Urothelium cell line (cell line): Measurements from ENCODE around the gene ABLIM2.

Experiments
- DNase-seq: peaks from one replicate; pipeline ENCODE4 v3.0.0; 2011; ENCODE audit warnings: low spot score, mixed read lengths
- FAIRE-seq: peaks from 2 replicates; lab custom pipeline; 2011; peaks lifted over from hg19 to GRCh38; lab: Jason Lieb, UNC

The ABLIM2 gene

DNA sequence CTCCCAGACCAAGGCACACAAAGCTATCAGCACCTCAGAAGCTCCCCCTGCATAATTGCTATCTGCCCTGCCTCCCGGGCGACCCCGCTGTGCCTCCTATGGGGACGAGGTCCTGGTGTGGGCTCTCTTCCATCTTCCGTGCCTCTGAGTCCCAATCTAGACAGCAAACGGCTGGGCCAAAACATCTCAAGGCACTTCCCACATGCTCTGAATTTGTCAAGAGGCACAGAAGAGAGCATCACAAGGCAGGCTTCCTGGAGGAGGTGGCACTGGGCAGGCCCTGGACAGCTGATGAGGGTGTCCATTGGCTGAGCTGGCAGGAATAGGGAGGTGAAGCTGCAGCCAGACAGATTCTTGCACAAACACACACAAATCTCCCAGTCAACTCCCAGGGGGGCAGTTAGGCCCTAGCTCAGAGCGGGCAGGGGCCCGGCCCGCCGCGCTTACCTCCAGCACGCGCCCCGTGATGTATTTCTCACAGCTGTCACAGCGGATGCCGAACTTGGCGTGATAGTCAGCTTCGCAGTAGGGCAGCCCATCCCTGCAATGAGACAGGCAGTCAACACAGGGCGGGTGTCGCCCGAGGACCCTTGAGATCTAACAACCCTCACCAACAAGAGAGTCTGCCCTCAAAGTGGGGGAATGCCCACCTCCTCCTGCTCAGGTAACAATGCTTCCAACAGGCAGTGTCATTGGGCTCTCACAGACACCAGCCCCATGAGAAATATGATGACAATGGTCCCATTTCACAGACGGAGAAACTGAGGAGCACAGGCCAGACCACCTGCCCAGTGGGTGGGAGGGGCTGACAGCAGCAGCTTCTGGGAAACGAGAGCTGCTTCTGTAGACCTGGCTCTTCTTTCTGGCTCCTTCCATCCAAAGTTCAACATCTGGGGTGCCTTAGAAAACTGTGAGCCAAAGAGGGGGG, 81.2 kb downstream of the ABLIM2 start:
- FAIRE-seq (no peak), DNase-seq (no peak)

DNA sequence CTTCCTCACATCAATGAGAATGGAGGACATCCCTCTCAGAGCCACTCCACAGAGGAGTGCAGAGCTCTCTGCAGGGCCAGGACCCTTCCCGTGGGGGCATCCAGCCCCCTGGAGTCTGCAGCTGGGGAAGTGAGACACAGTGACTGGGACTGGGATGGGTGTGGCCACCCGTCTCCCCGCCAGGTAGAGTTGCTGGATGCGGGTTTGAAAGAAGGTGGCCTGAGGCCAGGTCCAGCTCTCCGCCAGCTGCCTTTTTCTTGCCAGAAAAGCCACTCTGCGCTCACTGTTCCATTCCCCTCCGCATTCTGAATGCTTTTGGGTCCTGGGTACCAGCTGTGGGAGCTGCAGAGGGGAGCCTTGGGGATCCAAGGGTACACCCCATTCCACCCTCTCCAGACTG, 82.6 kb downstream of the ABLIM2 start:
- DNase-seq, result no peak

DNA sequence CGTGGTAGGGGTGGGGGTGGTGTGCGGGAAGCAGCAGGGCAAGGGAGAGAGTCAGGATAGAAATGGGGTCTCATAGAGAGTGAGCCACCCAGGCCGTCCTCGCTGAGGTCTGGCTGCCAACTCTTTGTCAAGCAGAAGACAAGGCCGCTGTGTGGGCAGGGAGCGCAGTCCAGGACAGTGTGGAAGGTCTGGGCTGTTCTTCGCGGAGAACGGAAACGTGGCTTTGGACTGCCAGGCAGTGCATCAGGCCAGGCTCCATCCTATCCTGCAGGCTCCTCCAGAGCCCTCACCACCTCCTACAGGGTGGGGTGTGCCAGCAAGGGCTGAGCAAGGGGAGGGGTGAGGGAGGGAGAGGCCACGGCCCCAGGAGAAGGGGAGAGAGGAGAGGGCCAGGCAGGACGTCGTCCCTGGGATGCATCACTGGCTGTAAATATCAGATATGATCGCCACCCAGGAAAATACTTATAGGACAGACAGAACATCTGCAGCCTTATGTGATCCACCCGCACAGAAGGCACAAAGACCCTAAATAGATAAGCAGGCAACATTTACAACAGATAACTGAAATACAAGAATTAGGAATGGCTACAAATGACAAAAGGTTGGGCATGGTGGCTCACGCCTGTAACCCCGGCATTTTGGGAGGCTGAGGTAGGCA, 85.3 kb downstream of the ABLIM2 start:
- DNase-seq (no peak), FAIRE-seq (no peak)

More for the DNA sequence above, 82.6 kb downstream of the ABLIM2 start:
- no peak for FAIRE-seq

DNA sequence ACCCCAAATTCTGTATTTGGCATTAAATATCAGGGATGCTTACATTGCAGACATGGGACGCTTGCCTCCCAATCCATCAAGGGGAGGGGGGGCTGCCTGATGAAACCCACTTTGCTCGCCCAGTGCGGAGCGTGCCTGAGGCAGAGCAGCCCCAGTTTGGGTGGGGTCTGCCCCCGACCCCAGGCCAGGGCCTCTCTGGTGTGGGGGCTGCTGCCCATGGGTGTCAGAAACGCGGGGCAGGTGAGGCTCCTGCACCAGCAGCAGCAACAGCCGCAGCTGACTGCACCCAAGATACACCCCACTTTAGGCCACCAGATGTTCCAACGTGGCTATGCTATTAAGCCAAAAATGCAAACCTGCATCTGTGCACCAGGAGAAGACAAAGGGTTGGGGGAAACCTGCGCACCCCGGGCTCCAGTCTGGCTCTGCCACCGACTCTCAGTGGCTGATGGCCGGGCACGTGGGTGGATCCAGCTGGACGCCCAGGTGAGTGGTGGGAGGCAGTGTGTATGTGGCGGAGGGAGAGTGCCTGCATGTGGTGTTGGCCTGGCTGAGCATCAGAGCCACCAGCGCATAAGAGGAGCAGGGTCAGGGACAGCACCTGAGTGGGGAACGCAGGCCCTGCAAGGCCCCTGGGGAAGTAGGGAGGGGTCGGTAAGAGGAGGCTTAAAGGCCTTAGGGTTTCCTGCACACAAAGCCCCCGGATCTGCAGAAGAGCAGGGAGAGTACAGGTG, 86.2 kb downstream of the ABLIM2 start:
- FAIRE-seq, result no peak
- DNase-seq, result no peak

DNA sequence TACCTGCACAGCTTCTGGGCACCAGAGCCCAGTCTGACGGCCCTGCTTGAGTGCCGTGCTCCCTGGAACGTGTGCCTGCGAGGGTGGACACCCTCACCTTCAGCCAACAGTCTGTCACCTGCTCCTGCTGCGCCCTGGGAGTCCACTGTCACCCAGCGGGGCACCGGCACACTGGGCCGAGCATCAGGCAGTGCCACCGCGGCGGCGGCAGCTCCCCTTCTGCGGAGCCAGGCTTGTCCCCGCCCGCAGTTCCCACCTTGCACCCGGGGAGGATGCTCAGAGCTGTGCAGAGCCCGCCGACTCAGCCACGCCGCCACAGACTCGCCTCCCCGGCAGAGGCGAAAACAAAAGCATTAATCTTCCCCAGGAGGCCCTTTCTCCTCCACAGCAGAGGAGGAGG, 86.8 kb downstream of the ABLIM2 start:
- DNase-seq (no peak), FAIRE-seq (no peak)

DNA sequence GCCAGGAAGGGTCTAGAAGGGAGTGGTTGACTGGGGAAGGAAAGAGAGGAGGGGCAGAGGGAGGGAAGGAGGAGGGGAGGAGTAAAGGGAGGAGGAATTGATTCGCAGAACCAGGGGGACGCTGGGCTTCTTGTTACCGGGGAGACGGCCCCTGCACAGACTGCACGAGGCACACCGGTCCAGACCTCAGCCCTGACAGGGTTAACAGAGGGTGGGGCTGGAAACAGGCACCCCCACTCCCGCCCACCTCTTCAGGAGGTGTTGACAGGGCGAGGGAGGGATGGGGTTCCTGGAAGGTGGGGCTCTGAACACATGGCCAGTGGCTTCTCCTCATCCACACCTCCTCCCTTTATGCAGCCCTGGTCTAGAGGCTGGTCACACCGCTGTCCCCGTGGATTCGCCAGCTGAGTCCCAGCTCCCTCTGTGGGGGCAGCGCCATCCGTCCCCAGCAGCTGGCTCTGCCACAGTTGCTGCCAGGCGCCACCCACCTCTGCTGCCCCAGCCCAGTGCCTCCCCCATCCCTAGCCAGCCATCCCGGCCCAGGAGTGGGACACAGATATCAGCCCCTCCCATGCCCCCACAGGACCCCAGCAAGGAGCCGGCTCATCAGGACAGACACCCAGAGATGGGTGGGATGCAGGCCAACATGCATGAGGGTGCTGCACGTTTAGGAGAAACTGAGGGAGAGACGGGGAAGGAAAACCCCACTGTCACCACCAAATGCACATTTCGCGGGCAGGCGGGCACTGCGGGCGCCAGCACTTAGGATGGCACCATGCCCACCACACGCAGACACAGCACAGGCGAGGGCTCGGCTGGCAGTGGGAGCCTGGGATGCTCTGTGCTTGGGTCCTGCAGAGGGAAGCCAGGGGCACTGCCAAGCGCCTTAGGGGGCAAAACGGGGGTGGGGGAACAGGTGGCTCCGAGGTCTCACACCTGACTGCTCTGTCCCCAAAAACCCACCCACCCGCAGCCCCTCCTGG, 87.6 kb downstream of the ABLIM2 start:
- FAIRE-seq (no peak), DNase-seq (no peak)

DNA sequence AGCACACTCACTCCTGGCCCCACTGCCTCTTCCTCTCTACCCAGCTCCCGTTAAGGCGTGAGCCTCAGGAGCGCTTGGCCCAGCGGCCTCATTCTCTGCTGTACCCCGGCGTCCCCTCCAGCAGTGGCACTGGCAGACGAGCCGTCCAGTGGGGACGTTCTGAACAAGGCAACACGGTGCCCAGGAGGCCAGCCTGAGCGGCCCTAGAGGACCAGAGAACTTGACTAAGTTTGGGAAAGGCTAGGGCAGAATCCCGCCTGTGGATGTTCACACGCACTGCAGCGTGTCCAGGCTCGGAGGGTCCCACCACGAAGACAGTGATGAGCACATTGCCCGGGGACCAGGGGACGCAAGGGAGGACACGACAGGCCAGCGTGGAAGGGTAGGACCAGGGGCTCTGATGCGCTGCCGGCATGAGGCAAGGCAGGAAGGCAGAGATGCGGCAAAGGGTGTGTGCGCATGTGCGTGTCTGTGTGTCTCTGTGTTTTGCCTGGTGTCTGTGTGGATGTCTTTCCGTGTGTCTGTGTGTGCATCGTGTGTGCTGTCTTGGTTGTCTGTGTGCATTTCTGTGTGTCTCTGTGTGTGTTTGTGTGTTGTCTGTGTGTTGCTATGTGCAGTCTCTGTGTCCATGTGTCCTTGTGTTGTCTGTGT, 89.4 kb downstream of the ABLIM2 start:
- no peak for DNase-seq
- FAIRE-seq, result no peak

DNA sequence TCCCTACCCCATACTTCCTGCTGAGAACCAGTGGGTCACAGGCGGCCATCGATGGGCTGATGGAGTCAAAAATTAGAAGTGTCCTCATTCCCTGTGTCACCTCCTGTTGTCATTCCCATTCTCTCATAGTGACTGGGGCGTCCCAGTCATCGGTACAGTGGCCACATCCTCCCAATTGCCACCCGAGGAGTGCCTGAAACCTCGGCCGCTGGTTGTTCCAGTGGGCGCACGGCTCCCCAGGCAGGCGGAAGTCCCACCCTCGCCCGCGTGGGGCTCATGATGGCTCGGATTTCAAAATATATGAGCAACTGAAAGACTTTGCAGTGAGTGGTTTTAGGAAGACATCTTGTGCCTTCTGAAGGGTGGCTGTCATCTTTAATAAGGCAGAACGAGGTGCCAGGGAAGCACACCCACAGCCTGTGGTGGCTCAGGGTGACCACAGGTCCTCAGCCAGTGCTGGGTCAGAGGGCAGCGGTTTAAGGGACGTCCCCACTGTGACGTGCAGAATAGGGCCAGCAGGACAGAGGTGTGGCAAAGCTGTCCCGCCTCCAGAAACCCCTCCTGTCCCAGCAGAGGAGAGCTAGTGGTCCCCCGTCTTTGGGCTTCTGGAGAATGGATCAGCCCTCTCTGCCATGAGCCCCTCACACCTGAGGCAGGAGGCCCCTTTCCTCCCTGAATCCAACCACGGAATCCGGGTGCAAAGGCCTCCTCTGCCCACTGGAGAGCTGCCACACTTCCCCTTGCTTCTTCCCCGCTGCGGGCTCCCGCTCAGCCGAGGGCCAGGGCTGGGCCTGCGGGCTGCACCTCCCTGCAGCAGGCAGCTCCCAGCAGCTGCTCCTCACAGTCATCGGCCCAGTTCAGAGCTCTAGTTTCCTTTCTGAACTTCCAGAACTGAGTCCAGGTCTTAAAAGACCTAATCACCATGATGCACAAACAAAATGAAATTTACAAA, 90.4 kb downstream of the ABLIM2 start:
- FAIRE-seq, result no peak
- DNase-seq, result no peak

DNA sequence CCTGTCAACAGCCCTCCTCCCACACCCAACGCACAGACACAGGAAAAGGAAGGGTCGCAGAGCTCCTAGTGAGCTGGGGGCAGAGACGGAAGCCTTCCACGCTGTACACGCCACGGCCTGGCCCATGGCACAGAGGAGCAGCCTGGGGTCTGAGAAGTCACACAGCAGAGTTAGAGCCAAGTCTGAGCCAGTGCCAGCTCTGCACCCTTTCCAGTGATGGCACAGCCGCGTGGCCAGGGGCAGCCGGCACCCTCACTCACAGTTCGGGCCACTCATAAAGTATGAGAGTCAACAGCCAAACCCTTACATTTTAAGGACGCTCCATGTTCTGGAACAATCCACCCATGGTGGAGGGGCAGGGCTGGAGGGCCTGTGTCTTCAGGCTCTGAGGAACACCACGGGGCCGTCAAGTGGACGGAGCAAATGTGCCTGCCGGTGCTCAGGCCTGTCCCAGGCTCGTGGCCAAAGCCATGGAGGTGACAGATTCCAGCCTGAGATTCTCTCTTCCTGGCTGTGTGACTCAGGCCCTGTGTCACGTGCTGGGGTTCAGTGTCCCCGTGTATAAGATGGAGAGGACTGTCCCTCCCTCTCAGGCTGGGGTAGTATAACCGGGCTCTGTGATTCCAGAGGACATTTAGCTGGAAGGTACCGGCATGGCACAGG, 91.2 kb downstream of the ABLIM2 start:
- FAIRE-seq (no peak), DNase-seq (no peak)

DNA sequence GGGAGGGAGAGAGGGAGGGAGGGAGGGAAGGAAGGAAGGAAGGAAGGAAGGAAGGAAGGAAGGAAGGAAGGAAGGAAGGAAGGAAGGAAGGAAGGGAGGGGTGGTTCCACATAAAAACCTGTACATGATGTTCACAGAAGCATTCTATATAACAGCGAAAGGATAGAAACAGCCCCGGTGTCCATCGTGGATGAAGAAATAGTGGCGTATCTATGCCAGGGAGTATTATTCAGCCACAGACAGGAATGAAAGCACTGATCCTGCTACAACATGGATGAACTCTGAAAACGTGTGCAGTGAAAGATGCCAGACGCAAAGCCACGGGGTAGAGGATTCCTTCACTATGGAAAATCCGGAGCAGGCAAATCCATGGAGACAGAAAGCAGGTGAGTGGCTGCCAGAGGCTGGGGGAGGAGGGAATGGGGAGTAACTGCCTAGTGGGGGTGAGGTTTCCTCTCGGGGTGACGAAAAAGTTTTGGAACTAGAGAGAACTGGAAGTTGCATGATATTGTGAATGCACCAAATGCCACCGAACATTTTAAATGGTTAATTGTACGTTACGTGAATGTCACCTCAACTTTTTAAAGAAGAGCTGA, 92.2 kb downstream of the ABLIM2 start:
- DNase-seq (no peak), FAIRE-seq (no peak)

DNA sequence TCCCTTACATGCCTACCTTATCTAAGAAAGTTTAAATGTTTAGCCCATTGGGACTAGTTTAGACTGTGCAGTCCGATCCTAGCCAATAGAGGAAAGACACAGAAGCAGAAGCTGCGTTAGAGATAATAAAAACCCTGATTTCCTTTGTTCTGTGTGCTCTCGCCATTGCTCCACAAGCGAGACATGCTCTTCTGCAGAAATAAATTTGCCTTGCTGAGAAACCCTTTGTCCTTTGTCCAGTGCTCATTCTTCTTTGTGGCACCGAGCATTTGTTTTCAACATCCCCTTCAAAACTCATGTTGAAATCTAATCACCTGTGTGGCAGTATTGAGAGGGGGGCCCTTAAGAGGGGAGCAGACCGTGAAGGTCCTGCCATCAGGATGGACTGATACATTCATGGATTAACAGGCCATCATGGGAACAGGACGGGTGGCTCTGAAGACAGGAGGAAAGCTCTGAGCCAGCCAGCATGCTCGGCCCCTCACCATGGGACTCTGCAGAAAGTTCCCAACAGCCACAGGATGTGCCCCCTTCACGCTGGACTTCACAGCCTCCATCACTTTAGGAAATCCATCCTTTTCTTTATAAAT, 94.5 kb downstream of the ABLIM2 start:
- DNase-seq (no peak), FAIRE-seq (no peak)

DNA sequence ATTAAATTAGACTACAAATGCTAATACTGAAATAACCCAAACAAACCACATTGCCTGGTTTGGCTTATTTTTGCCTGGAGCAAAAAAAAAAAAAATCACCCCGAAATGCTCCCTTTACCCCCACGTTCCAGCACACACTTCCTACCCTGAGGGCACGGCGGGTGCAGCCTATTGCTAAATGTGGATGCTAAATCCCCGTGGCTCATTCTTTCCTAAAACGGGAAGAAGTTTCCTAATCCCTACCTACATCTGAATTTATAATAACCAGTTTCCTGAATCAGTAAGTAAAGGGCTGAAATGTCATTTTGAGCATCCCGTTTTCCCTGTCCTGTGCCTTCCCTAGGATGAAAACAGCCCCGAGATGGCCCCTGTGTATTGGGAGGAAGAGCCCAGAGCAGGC, 97.0 kb downstream of the ABLIM2 start:
- FAIRE-seq (no peak), DNase-seq (no peak)

DNA sequence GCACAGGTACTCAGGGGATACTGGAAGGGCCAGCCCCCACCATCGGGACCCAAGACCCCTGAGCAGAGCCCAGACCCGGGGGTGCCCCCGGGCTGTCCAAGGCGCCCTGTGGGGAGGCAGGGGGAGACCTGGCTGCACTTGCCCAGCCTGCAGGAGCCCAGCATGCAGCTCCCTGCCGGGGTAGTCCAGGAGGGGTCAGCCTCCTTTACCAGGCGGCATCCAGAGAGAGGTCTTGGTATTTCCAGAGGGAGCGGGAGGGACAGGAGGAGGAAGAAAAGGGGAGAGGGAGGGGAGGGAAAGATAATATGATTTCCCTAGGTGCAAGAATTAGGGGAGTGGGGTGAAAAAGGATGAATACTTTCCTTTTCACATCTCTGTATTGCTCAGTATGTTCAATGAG, 97.5 kb downstream of the ABLIM2 start:
- no peak for FAIRE-seq
- no peak for DNase-seq

DNA sequence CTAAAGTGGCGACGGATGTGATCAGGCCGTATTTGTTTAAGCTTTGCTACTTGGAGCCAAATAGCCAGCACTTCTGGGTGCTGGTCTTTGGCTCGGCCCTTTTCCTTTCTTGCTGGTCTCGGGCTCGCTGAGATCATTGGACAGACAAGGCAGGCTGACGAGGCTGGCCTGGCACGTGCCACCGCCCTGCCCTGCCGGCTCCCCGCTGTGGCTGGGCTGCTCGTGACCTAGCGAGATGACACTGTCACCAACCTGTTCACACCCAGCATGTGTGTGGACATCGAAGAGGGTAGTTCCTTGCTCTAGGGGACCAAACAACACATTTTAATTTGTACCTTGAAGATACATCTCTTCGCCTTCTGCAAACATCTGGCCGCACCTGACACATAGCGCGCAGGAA, 98.0 kb downstream of the ABLIM2 start:
- DNase-seq, result no peak
- FAIRE-seq, result no peak

DNA sequence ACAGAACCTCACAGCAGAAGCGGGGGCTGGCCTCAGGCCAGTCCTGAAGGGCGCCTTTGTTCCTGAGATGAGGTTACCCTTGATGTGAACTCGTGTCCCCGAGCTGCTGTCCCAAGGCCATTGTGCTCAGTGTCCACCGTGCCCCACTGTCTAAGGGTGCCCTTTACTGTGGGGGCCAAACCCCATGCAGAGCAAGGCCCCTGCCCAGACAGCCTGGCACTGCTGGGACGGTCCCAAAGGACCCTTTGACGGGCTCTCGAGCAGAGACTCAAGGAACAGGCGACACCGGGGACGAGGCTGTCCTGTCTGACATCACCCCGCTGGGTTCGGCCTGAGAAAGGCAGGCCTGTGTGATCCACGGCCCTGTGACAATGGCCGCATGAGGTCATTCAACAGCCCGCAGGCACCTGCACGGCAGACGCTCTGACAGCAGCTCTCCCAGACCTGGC, 100.6 kb downstream of the ABLIM2 start:
- FAIRE-seq (no peak), DNase-seq (no peak)

DNA sequence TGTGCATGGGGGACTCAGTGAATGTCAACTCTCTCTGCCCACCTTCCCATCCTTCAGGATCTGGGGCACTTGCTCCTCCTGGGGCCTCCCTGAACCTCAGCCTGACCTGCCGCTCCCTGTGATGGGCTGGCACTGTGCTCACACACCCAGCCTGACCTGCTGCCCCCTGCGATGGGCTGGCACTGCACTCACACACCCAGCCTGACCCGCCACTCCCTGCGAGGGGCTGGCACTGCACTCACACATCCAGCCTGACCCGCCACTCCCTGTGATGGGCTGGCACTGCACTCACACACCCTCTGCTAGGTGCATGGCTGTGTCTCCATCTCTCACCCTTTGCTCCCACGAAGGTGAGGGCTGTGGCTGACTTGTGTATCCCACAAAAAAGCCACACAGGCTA, 103.4 kb downstream of the ABLIM2 start:
- FAIRE-seq, result no peak

DNA sequence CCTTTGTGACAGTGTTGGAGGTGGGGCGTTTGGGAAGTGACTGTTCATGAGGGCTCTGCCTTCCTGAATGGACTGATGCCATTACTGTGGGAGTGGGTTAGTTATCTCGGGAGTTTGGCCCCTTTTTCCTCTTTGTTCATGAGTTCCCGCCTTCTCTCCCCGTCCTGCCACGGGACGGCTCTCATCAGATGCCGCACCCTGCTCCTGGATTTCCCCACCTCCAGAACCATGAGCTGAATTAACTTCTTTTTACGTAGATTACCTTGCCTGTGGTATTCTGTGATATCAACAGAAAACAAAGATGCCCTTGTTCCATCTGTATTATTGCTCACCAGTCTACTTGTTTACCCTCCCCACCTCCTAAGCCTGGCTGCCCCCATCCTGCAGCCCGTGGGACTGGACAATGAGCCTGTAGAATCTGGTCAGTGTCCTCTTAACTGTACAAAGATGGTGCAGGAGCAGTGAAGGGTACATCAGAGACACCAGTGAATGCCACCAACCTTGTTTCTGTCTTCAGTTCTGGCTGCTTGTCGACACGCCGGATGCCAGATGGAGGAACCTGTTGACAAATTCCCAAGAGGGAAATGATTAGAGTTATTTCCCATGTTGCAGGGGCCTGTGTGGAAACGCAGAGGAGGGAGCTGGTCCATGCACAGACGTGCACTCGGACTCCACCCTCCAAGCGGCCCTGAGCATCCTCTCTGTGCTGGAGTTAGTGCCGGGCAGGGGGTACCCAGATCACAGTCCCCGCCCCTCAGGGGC, 104.7 kb downstream of the ABLIM2 start:
- FAIRE-seq (no peak), DNase-seq (no peak)

More for the DNA sequence above, 103.4 kb downstream of the ABLIM2 start:
- no peak for DNase-seq
